Body of pancreas (tissue), 4 donors: ENCODE data around the gene UBE2U.

Source experiments
- POLR2A ChIP-seq, 3 donors: fragments of 450-650 bp; IDR thresholded peaks; one replicate each; pipeline ENCODE4 v1.6.1; 2016; ENCODE audit warnings: antibody characterized with exemption in 3 of 3, mild to moderate bottlenecking in 2 of 3
- TF ChIP-seq, protein P1 (sequence below), 7 experiments: fragments of 450-650 bp in 4 of 7; fragments of 200-600 bp in 3 of 7; sonication (generic) in 3 of 7; IDR thresholded peaks; one replicate each; pipeline ENCODE4 v1.5.1; 2016 to 2019; ENCODE audit warnings: antibody characterized with exemption in 7 of 7

DNA sequence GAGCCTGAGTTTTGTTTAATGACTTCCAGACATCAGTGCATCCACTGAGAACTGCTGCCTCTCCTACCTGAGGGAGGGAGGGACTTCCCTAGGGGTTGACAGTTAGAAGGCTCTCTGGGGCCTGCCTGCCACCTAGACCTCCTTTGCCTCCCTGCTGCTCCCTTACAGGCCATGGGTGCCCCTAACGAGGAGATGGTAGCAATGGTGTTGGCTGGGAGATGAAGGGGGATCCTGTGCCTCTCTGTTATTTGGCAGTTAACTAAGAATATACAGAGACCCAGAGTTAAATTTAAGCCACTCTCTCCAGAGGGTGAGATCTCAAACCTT is 66.1 kb downstream of the UBE2U start:
- TF ChIP-seq, protein P1, sequence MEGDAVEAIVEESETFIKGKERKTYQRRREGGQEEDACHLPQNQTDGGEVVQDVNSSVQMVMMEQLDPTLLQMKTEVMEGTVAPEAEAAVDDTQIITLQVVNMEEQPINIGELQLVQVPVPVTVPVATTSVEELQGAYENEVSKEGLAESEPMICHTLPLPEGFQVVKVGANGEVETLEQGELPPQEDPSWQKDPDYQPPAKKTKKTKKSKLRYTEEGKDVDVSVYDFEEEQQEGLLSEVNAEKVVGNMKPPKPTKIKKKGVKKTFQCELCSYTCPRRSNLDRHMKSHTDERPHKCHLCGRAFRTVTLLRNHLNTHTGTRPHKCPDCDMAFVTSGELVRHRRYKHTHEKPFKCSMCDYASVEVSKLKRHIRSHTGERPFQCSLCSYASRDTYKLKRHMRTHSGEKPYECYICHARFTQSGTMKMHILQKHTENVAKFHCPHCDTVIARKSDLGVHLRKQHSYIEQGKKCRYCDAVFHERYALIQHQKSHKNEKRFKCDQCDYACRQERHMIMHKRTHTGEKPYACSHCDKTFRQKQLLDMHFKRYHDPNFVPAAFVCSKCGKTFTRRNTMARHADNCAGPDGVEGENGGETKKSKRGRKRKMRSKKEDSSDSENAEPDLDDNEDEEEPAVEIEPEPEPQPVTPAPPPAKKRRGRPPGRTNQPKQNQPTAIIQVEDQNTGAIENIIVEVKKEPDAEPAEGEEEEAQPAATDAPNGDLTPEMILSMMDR (IDR thresholded peaks at IDR 0.05) = no peak
- no peak for TF ChIP-seq POLR2A (IDR thresholded peaks at IDR 0.05)
